DND-41 (cell line): ENCODE results near the gene ATAD2B.

Experiments used
- CTCF ChIP-seq: IDR thresholded peaks from 2 replicates; pipeline ENCODE4 v1.5.1; 2012; ENCODE audit warnings: borderline replicate concordance, low read length, moderate library complexity, mild to moderate bottlenecking; ENCODE audit not compliant: poor library complexity, severe bottlenecking; ENCODE audit errors: extremely low read depth
- EZH2 ChIP-seq: IDR thresholded peaks from 3 replicates; pipeline ENCODE4 v1.6.1; 2012; ENCODE audit warnings: borderline replicate concordance, low read depth, mild to moderate bottlenecking, moderate library complexity, low read length, inconsistent platforms; ENCODE audit not compliant: severe bottlenecking

- TF ChIP-seq CTCF (no peak), EZH2 (no peak)
These were observed 65.0 kb downstream of the ATAD2B start for GRCh38 chr2:23861952-23862351.
